Peyer's patch (tissue), 4 donors: ENCODE measurements around the gene NR0B1. TPM values are rescaled to one million over a fixed set of nuclear protein-coding genes. Genes with fewer than 3 reads are reported as not detected.

Experiments used
- DNase-seq, 3 donors: peaks; one replicate each; pipeline ENCODE4 v3.0.0-alpha.2; 2017 to 2019
- H3K27ac ChIP-seq, 4 donors: fragments of 200-600 bp; sonication (generic); one replicate each; pipeline ENCODE4 v1.5.1; 2016 to 2019
- H3K27me3 ChIP-seq, 2 donors: fragments of 200-600 bp; sonication (generic); one replicate each; pipeline ENCODE4 v1.5.1; 2019
- H3K36me3 ChIP-seq, 3 donors: fragments of 200-600 bp; sonication (generic); one replicate each; pipeline ENCODE4 v1.5.1; 2016 to 2019
- H3K4me1 ChIP-seq, 4 donors: fragments of 200-600 bp; sonication (generic); one replicate each; pipeline ENCODE4 v1.5.1; 2016 to 2019
- H3K4me3 ChIP-seq, 4 donors: fragments of 200-600 bp; sonication (generic); 1 replicate in 3 of 4; 2 replicates in 1 of 4; pipeline ENCODE4 v1.5.1; 2016 to 2019; ENCODE audit warnings: mild to moderate bottlenecking in 1 of 4
- H3K9me3 ChIP-seq, 4 donors: fragments of 200-600 bp; sonication (generic); one replicate each; pipeline ENCODE4 v1.5.1; 2016 to 2019; ENCODE audit warnings: mild to moderate bottlenecking in 1 of 4
- CTCF ChIP-seq, 6 experiments: fragments of 450-650 bp in 4 of 6; fragments of 200-600 bp in 2 of 6; sonication (generic) in 1 of 6; IDR thresholded peaks; one replicate each; pipeline ENCODE4 v1.5.1; 2017 to 2019; ENCODE audit warnings: antibody characterized with exemption in 6 of 6, mild to moderate bottlenecking in 3 of 6, moderate library complexity in 1 of 6
- POLR2A ChIP-seq, 2 donors: fragments of 450-650 bp; IDR thresholded peaks; one replicate each; pipeline ENCODE4 v1.5.1; 2017; ENCODE audit warnings: antibody characterized with exemption in 2 of 2, mild to moderate bottlenecking in 2 of 2, moderate library complexity in 2 of 2
- total RNA-seq, 4 donors: library from RNA; depleted of rRNA; stranded (reverse); fragments of >200 nt; gene quantifications; one replicate each; pipeline ENCODE4 v1.1.0, GENCODE V29; 2016

The NR0B1 gene
- total RNA-seq, 4 donors from 2014 or later: not detected

- DNase-seq: no peak
- no peaks in the 10 kb centered on the region for H3K27me3 ChIP-seq
- H3K9me3 ChIP-seq: no peaks in the 10 kb centered on the region
- H3K27ac ChIP-seq: no peak overlapping the region
- no peak overlapping the region for H3K4me3 ChIP-seq
- H3K4me1 ChIP-seq: no peaks in the 10 kb centered on the region
- H3K36me3 ChIP-seq: no peaks in the 10 kb centered on the region
- TF ChIP-seq POLR2A (IDR thresholded peaks at IDR 0.05) (no peak), CTCF (IDR thresholded peaks at IDR 0.05) (no peak)
Measured at GRCh38 chrX:30317308-30317707, 8.1 kb upstream of the NR0B1 start.

- Histone ChIP-seq H3K4me1 (no peaks in the 10 kb centered on the region), H3K27me3 (no peaks in the 10 kb centered on the region), H3K27ac (no peak overlapping the region), H3K9me3 (no peaks in the 10 kb centered on the region), H3K36me3 (no peaks in the 10 kb centered on the region), H3K4me3 (no peak overlapping the region)
- TF ChIP-seq POLR2A (IDR thresholded peaks at IDR 0.05) (no peak), CTCF (IDR thresholded peaks at IDR 0.05) (no peak)
- no peak for DNase-seq
Measured at GRCh38 chrX:30313322-30313721, 4.1 kb upstream of the NR0B1 start.

- Histone ChIP-seq H3K27ac (no peak overlapping the region), H3K27me3 (no peaks in the 10 kb centered on the region), H3K4me3 (no peak overlapping the region), H3K36me3 (no peaks in the 10 kb centered on the region), H3K9me3 (no peaks in the 10 kb centered on the region), H3K4me1 (no peaks in the 10 kb centered on the region)
- DNase-seq: no peak
- TF ChIP-seq POLR2A (IDR thresholded peaks at IDR 0.05) (no peak), CTCF (IDR thresholded peaks at IDR 0.05) (no peak)
Measured at GRCh38 chrX:30312858-30313257, 3.7 kb upstream of the NR0B1 start.

GRCh38 chrX:30310429-30311206, 1.4 kb upstream of the NR0B1 start:
- Histone ChIP-seq H3K27ac (no peak overlapping the region), H3K36me3 (no peaks in the 10 kb centered on the region), H3K4me1 (no peaks in the 10 kb centered on the region), H3K9me3 (no peaks in the 10 kb centered on the region), H3K27me3 (no peaks in the 10 kb centered on the region), H3K4me3 (no peak overlapping the region)
- TF ChIP-seq CTCF (IDR thresholded peaks at IDR 0.05) (no peak), POLR2A (IDR thresholded peaks at IDR 0.05) (no peak)
- no peak for DNase-seq

GRCh38 chrX:30308263-30309138, 689 bp downstream of the NR0B1 start:
- DNase-seq: peak in 1 of 3 donors; percentile 22
- H3K9me3 ChIP-seq: no peaks in the 10 kb centered on the region
- H3K36me3 ChIP-seq: no peaks in the 10 kb centered on the region
- H3K27ac ChIP-seq: no peak overlapping the region
- no peaks in the 10 kb centered on the region for H3K4me1 ChIP-seq
- H3K27me3 ChIP-seq: no peaks in the 10 kb centered on the region
- TF ChIP-seq POLR2A (IDR thresholded peaks at IDR 0.05) (no peak), CTCF (IDR thresholded peaks at IDR 0.05) (no peak)
- peak overlapping the region in 1 of 4 donors; percentile 10 for H3K4me3 ChIP-seq
